ENCODE measurements around the gene NDUFV3. TPM values are rescaled to one million over a fixed set of nuclear protein-coding genes. Genes with fewer than 3 reads are reported as not detected.

The NDUFV3 gene
- total RNA-seq, result 10 to 100 TPM; 19.0 to 20.9 TPM

DNA sequence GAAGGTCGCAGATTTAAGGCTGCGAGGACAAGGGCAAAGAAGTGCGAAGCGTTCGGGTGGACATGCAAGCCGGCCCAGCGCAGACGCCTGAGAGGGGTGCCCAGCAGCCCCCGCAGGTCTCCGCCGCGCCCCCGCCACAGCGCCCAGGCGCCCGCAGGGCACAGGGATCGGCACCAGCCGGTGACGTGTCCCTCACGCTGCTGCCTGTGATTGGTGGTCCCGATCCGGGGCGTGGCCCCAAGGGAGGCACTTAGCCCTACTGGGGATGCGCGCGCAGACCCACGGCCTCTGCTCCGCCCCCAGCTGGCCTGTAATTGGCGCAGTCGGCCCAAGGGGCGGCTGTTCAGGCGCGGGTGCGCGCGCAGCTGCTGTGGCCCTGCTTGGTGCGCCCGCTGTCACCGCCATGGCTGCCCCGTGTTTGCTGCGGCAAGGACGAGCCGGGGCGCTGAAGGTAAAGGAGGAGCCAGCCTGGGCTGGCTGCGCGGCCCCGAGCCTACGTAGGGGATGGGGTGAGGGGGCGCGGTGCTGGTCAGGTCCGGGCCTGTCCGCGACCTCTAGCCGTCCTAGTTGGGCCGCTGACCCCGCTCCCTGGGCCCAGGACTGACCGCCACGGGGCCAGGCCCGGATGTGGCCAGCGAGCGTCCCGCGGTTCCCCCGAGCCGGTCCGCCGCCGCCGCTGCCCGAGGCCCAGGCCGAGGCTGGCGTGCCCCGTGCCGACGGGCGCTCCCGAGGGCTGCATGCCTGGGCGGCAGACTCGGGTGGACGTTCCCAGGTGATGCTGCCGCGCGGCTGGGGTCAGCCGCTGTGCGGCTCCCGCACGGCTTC is at the start of gene NDUFV3:
TSS of gene NDUFV3 (plus strand) at position 379 of the 825 bp plus-strand sequence. CDS start at position 404, 25 bp downstream.

DNA sequence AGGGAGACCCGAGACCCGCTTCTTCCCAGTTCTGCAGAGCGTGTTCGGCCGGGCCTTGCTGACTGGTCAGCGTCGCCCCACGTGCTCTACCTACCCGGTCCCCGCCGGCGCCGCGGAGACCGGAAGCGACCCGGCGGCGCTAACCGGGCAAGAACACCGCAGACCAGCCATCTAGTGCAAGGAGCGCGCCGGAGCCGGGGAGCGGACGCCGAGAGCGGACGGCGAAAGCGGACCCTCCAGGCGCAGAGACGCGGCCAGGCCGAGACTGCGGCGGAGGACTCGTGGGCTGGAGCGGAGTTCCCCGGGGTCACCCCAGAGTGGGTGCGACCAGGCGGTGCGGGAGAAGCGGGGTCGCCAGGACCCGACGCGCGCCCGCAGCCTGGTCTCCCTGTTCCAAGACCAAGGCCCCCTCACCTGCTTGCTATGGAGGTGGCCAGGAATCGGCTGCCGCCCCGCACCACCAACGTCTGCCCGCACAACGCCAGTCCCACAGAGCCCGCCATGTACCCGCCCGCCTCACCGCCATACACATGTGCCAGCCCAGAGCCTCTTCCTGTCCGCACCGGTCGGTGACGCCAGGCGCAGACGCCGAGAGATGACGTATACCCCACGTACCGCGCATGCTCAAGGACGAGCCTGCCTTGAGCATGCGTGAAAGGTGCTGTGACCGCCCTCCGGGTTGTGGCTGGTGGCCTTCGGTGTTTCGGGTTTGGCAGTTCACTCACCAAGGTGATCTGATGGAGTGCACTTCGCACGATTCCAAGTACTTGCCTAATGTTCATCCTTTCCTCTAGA is 13.9 kb upstream of the NDUFV3 start, which contains the start of gene WDR4:
TSS of gene WDR4 (minus strand) at position 547 of the 795 bp plus-strand sequence. CDS start at position 503, 44 bp downstream.

DNA sequence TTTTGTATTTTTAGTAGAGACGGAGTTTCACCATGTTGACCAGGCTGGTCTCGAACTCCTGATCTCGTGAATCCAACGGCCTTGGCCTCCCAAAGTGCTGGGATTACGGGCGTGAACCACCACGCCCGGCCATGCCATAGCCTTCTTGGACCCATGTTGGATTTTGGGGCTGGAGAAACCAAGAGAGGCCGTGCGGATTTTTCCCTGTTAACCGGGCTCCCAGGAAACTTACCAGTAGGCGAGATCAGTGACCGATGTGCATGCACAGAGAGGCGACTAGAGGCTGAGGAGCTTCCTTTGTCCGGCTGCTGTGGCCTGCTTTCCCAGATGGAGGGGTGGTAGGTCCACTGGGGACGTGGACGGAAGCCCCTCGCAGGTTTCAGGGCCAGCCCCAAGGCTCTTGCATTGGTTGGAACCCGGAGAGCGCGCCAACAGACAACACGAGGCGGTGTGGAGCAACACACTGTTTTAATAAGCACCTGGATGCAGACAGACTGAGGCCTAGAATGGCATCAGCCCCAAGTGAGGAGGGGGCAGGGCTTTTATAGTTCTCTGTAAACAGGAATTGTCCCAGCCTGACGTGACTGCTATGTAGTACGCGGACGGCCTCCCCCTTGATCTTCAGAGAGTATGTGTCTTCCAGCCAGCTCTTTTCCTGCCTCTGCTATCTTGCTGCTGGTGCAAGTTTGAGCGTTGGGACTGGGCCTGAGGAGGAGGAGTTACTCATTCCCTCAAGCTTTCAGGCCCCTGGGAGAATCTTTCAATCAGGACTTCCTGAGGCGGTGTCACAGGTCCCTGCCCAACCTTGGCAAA is 32.2 kb downstream of the NDUFV3 start, which contains the start of gene ERVH48-1:
TSS of gene ERVH48-1 (minus strand) at position 517 of the 813 bp plus-strand sequence. CDS start 6,624 bp downstream, outside the sequence.

Small RNAs within 50 kb of the gene (microRNA-seq; reads per million reads assigned to microRNA genes)
- gene MIR5692B (ENCODE audit: borderline microRNAs expressed, borderline replicate concordance), result not detected

Other genes starting within 250 kb of the NDUFV3 start
- 1 to 10 TPM; 6.4 to 7.4 TPM for gene PDE9A, start 239.7 kb upstream of the NDUFV3 start, total RNA-seq
- gene WDR4, start 13.8 kb upstream of the NDUFV3 start, total RNA-seq, result 10 to 100 TPM; 23.5 to 23.6 TPM
- 1 to 10 TPM; 4.0 TPM for gene ERVH48-1, start 32.3 kb downstream of the NDUFV3 start, total RNA-seq
- 10 to 100 TPM; 25.4 to 27.8 TPM for gene PKNOX1, start 81.3 kb downstream of the NDUFV3 start, total RNA-seq
- 10 to 100 TPM; 30.4 to 32.9 TPM for gene CBS, start 182.5 kb downstream of the NDUFV3 start, total RNA-seq
- 10 to 100 TPM; 50.8 to 59.4 TPM for gene U2AF1, start 214.3 kb downstream of the NDUFV3 start, total RNA-seq